GM21423 (cell line): ENCODE measurements around the gene ZGRF1.
"Not testable (repeated sequence)": the region's sequence is repeated elsewhere in the genome, so short reads cannot be mapped to it uniquely, and the experiment has no call there.

ENCODE experiments used
- ATAC-seq: cut with Tn5 transposase; IDR thresholded peaks from one replicate; pipeline ENCODE4 v1.9.1; 2021; ENCODE audit warnings: mild to moderate bottlenecking, moderate library complexity; ENCODE audit not compliant: unreplicated experiment

ZGRF1 gene

DNA sequence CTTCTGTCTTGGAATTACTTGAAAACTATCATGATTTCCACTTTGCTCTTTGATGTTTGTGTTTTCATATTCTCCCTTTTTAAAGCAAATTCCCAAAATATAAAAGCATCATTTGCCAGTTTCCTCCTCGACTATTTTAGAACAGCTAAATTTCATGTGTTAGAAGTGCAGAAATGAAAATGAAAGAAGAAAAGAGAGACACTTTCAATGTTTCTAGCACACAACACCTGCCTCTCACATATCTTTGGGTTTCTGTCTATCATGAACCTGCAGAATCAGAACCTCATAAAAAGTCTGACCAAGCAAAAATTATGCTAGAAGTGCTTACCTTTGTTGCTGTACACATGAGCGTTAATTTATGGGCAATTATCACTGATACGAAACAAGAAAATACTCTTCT, 118.8 kb downstream of the ZGRF1 start:
- no peak for ATAC-seq

DNA sequence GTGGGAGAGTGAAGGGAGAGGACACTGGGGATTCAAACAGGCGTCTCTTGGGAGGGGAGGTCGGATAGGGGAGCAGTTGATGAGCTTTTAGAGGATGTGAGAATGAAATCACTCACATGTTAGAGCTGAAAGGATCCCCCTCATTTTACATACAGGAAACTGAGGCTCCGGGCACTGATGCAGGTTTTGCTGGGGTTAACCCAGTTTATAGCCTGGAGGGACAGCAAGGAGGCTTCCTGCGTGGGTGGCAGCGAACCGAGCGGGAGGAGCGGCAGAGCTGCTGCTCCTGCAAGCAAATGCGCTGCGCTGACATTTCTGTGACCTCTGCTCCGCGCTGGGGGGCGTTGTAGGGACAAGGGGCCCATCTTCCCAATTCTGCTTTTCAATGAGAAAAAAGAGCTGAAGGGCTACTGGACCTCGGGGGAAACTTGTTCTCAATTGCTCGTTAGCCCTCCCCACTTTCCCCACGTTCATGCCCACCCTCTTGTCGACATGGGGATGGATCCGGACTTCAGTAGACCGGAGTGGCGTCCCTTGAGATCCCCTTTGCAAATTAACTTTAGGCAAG, 119.6 kb downstream of the ZGRF1 start:
- ATAC-seq: peak; percentile 33

DNA sequence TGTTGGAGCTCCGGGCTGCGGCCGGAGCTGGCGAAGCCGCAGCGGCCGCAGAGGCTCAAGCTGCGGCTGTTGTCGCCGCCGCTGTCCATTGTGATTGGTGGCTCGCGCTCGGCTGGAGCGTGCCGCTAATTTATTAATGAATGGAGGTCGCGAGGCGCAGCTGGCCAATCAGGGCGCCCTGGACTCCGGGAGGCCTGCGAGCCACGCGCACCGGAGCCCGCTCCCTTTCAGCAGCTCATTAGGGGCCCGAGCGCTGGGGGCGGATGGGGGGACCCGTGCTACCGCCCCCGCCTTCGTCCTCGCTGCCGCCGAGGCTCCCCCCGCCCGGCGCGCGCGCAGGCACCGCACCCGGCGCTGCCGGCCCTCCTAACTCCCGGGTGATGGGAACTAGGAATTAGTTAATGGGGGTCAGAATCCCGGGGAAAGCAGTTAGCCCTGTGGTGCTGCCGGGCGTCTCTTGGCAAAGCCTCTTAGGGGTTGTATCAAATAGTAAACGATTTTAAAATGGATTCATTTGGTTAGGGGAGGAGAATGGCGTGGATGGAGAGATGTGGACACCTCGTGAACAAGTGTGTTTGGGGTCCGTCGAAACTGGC, 120.1 kb downstream of the ZGRF1 start:
- peak; percentile 28 for ATAC-seq

DNA sequence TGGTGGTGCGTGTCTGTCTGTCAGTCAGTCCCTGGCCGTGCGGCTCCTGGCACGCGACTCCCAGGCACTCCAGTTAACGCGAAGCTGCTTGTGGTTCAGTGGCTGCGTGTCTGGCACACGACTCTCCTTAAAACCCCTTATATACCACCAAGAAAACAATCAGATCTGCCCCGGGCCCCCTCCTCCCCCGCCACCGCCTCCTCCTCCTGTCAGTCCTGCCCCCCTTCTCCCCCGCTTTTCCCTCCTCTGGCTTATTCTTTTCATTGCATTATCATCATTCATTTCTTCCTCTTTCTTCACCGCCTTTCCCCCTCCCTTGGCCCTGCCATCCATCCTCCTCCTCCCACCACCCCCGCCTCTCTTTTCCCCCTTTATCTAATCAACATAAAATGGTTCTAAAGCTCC, 120.6 kb downstream of the ZGRF1 start, which contains the start of gene NEUROG2:
NEUROG2 (minus strand) TSS at position 115 of the 405 bp plus-strand sequence. CDS start 705 bp downstream, outside the sequence.
- no peak for ATAC-seq

DNA sequence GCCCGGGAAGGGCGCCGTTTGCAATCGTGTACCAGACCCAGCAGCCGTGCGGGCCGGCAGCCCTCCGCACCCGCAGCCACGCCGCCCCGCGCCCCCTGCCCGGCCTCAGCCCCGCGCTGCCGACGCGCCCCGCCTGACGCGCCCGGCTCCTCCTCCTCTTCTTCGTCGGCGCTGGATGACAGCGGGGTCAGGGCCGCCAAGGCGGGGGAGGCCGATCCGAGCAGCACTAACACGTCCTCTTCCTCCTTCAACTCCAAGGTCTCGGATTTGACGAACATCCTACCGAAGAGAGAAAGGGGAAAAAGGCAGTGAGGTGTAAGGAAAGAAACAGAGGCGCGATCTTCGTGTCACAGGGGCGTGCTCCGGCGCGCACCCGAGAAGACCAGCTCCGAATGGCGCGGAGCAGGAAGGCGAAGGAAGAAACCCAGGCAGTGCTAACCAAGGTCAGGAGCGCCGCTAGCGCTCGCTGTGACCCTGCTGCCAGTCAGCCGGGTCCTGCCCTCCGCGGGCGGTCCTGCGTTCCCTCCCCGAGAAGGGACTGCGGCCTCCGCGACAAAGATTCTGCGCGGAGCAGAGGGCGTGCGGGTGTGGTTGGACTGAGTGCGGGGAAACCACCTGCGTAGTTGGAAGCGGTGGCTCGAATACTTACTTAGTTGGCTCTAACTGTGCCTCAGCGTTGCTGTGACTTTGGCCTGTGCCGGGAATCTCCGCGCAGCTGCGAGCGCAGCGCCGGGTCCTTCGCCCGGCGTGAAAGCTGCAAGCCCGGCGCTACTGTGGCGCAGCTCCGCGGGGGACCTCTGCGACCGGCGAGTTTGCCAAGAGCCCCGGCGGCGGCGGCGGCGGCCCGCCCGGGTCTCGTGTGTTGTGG, 121.3 kb downstream of the ZGRF1 start:
- peak; percentile 26 for ATAC-seq

DNA sequence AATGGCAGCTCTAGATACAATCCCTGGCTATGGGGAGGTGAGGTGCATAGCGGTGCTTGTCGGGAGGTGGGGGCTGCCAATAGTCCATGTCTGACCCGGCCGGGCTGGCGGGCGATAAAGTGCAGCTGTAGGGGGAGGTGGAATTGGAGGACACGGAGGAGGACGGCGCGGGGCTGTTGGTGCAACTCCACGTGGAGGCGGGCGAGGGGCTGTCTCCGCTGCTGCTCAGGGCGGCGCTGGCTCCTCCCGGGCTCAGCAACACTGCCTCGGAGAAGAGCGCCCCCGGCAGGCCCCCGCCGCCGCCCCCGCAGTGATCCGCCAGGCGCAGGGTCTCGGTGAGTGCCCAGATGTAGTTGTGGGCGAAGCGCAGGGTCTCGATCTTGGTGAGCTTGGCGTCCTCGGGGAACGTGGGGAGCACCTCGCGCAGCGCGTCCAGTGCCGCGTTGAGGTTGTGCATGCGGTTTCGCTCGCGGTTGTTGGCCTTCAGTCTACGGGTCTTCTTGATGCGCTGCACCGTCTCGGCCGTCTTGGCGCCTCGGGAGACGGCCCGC, 122.0 kb downstream of the ZGRF1 start:
- peak; percentile 5 for ATAC-seq

DNA sequence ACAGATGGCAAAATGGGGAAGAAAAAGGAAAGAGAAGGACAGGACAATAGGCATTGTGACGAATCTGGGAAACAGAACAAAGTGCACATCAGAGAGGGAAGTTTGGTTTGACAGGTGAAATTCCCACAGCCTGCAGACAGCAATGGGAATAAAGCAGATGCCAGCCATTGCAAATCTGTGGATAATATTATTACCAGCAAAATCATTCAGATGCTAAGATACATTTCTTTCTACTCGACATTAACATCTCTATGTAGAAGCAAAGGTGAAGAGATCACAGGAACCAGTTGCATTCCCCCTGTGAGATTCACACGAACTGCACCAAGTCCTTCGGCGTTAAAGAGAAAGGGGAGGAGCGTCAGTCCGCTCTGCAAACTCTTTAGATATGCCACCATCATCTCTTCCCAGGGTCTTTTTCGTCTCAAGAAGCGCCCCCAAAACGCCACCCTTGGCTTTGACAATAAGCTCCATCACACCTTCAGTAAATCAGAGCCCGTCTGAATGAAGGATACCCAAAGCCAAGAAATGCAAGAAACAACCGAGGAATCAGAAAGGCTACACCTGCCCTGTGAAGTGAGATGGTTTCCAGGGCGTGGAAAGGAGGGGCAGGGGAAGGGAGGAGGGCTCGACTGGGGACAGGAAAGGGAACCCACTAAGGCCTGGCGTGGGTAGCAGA, 122.6 kb downstream of the ZGRF1 start:
- ATAC-seq: peak; percentile 0

DNA sequence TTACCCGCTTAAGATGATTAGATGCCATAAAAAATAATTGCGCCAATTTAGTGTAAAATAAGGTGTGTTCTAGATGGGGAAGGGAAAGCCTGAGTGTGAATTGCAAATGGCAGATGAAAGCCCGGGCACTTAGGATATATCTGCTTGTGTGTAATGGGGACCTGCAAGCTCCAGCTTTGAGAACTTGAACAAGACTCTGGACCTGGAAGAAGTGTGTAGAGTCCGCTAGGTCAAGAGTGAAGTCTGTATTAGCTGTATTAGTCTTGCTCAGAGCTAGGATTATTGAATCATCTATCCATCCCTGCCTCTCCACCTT, 124.9 kb downstream of the ZGRF1 start:
- ATAC-seq: no peak

DNA sequence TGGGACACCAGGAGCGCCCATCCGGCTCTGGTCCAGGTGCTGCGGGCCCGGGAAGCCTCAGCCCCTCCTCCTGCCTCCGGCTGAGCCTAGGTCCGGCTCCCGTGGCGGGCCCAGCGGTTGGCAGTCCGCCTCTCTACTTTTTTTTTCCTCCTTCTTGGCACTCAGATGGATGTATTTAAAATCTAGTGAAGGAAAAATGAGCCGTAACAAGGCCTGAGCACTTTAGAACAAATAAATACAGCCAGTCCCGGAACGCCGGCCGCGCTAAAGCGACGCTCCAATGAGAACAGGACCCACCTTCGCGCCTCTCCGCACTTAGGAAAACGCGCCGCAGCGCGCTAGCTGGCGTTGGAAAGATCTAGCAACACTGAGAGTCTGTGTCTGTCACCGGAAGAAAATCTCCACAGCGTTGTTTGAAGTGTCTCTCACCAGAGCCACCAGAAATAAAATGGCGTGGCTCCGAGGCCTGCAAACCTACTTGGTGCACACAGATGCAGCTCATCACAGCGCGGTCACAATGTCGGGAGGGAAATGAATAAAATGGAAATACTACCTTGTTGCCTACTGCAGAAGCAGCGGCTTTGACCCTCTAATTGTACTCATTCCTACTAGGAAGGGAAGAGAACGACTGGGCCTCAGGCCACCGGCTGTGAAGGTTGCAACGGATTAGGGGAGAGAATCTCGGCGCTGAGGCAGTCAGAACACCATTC, 125.5 kb downstream of the ZGRF1 start:
- no peak for ATAC-seq

DNA sequence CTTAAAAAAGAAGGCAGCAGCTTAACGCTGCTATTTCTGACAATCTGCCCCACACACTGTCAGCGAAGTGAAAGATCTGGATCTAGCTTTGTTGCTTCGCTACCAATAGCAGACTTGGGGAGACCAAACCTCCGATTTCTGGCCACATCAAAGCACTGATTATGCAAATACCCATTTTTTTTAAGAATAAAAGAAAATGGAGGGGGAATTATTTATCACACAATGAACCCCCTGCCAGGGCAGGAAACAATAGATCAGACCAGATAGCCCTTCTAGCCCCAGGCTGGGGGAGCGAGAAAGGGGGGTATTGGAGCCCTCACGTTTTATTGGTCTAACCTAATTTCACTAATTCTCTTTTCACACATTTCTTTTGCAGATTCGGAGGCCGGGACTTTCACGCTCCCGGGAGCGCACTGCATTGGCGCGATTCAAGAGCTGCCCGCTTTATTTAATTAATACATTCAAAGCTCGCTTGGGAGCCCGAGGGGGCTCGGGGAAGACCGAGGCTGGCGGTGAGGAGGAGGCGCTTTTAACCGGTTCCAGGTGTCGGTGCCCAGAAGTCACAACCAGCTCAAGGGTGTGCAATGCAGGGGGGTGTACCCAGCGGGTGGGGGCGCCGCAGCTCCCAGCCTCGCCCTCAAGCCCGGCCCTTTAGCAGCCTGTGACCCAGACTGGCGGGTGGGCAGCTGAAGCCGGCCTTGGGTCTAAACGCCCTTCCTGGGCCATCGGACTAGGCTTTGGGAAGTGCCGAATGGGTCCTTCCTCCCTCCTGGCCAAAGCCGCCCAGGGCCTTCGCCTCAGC, 126.2 kb downstream of the ZGRF1 start:
- ATAC-seq: no peak

DNA sequence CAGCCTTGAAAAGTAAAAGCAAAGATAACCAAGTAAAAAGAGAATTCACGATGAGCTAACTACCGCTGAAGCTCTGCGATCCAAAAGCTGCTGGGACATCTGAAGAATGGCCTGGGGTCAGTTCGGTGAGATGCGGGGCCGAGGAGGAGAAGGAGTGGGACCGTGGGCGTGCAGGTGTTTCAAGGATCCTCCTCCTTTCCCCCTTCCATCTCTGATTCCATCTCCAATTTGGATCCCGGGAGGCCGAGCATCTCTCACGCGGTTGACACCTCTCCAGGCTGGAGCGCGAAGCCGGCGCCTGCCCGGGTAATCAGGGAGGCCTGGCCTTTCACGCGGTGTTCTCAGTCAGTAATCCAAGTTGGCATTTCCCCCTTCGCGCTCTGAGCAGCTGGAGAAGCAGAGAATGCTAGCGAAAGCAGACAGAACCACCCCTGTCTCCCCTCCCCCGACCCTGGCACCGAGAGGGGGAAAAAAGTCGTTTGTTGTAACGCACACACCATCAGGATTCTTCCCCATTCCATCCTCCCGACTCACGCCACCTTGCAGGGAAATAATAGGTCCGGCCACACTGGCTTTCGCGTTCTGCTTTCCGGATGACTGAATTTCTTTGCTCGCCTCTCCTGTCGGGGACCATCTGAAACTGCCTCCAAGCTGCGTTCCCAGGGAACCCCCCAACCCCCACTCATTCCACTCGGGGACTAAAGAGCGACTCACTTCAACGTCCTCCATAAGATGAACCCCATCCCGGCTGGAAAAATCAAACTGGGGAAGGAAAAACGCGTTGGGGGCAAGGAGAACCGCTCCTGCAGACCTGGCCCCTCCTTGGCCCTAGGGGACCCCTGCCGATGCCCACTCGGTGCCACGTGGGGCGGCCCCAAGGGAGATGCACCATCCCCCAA, 127.2 kb downstream of the ZGRF1 start:
- ATAC-seq: no peak

DNA sequence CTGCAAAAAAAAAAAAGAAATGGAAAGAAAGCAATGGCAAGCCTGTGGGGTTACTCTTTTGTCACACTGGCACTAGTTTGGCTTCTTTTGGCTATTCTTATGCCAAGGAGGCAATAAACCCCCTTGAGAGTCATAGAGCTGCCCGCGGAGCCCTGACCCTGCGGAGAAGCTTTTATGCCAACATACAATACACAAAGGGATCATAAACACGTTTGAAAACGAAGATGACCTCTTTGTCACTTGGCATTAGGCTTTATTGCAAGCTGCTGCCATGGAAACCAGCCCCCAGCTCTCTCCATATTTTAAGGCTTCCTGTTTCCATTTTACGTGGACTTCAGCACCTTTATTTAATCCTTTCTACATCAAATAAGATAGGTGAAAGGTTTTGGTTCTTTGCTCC, 128.4 kb downstream of the ZGRF1 start:
- no peak for ATAC-seq

DNA sequence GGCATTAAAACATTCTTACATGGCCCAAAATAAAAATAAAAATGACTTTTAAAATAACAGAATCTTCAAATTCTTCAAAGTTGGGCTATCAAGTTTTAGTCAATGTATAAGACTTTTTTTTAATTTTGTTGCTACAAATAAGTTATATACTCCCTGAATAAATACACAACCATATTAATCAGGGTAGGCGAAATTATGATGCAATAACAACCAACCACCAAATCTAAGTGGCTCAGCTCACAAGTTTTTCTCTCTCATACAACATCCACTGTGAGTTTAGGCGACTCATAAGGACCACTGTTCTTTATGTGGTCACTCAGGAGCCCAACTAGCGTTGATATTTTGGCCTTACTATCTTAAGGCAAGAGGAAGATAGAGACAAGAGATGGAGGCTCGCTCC, 131.9 kb downstream of the ZGRF1 start:
- no peak for ATAC-seq

DNA sequence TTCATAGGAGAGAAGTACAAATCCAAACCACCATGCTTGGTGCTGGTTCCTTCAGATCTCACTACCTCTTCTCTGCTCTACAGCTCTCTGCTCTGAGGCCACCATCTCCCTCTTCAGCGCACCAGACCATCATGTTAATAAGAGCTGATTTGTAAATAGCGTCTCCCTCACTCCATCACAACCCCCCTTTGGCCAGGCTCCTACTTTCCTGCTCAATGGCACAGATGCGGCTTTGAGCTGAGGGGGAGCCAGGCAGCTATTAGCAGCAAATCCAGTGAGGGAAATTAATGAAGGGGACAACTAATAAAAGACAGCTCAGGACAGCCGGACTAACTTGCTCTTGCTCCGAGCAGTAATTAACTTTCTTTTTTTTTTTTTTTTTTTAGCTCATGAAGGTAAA, 133.8 kb downstream of the ZGRF1 start:
- ATAC-seq: no peak

DNA sequence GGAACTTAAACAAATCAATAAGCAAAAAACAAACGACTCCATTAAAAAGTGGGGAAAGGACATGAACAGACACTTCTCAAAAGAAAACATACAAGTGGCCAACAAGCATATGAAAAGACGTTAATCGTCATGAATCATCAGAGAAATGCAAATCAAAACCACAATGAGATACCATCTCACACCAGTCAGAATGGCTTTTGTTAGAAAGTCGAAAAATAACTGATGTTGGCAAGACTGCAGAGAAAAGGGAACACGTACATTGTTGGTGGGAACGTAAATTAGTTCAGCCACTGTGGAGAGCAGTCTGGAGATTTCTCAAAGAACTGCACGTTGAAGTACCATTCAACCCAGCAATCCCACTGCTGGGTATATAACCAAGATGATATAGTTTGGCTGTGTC, 144.4 kb downstream of the ZGRF1 start:
- ATAC-seq: no peak

DNA sequence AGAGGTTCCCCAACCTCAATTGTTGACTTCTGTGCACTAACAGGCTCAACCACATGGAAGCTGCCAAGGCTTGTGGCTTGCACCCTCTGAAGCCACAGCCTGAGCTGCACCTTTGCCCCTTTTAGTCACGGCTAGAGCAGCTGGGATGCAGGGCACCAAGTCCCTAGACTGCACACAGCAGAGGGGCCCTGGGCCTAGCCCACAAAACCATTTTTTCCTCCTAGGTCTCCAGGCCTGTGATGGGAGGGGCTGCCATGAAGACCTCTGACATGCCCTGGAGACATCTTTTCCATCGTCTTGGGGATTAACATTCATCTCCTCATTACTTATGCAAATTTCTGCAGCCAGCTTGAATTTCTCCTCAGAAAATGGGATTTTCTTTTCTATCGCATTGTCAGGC, 145.9 kb downstream of the ZGRF1 start:
- not testable (repeated sequence) for ATAC-seq
